NCI-H2107 treated with DMSO at 0.1 percent for 48 hours (cell line): ENCODE results near the gene TMEM121.
"Not testable (repeated sequence)": the region's sequence is repeated elsewhere in the genome, so short reads cannot be mapped to it uniquely, and the experiment has no call there.

Experiments used
- DNase-seq: peaks from one replicate; lab custom pipeline; 2025; ENCODE audit not compliant: unreplicated experiment; lab: John Stamatoyannopoulos, UW

Gene TMEM121

DNA sequence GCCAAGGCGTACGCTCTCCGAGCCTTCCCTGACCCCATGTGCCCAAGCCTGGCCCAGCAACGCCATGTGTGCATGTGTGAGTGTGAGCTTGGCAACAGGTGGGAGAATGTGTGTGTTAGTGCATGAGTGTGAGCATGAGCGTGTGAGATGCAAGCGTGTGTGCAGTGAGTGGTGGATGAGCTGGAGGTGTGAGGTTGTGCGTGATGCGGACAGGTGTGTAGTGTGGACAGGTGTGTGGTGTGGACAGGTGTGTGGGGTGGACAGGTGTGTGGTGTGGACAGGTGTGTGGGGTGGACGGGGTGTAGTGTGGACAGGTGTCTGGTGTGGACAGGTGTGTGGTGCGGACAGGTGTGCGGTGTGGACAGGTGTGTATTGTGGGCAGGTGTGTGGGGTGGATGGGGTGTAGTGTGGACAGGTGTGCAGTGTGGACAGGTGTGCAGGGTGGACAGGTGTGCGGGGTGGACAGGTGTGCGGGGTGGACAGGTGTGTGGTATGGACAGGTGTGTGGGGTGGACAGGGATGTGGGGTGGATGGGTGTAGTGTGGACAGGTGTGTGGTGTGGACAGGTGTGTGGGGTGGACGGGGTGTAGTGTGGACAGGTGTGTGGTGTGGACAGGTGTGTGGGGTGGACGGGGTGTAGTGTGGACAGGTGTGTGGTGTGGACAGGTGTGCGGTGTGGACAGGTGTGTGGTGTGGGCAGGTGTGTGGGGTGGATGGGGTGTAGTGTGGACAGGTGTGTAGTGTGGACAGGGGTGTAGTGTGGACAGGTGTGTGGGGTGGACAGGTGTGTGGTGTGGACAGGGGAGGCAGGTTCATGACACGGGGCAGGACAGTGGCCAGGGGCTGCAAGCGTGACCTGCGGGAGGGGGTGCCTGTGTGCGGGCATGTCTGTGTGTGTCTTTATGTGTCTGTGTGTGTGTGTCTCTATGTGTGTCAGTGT lies 41.1 kb downstream of the TMEM121 start:
- not testable (repeated sequence) for DNase-seq

DNA sequence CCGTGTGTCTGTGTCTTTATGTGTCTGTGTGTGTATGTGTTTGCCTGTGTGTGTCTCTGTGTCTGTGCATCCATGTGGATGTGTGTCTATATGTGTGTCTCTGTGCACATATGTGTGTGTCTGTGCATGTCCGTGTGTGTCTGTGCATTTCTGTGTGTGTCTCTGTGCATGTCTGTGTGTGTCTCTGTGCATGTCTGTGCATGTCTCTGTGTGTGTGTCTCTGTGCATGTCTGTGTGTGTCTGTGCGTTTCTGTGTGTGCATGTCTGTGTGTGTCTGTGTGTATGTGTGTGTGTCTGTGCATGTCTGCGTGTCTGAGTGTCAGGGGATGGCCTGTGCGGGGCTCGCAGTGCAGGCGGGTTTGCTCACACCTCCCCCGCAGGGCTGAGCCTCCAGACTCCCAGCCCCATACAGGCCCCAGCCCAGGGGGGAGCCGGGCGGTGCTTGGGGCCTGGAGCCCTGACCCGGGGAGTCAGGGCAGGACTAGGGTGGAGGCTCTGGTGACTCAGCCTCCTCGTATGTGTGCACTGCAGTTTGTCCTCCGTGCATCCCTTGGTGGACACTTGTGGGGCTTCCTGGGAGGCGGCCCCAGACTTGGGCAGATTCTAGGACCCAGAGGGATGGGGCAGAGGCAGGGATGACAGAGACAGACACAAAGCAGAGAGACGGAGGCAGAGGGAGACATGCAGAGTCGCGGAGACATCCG lies 41.9 kb downstream of the TMEM121 start:
- DNase-seq = not testable (repeated sequence)

DNA sequence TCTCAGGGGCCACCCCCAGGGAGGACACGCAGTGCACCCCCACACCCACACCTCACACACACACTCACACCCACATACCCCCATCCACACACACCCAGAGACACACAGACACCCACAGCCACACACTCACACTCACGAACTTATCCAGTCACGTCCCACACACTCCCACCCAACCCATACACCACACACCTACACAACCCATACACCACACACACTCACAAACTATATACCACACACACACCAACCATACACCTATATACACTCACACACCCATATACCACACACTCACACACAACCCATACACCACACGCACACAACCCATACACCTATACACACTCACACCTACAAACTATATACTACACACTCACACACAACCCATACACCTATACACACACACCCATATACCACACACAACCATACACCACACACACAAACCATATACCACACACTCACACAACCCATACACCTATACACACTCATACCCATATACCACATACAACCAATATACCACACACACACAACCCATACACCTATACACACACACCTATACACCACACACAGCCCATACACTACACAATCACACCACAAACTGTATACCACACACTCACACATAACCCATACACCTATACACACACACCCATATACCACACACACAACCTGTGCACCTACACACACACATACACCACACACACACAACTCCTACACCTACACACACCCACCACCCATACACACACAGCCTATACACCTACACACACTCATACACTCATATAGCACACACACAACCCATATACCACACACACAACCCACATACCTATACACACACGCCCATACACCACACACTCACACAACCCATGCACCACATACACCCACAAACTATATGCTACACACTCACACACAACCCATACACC lies 42.7 kb downstream of the TMEM121 start:
- no peak for DNase-seq

DNA sequence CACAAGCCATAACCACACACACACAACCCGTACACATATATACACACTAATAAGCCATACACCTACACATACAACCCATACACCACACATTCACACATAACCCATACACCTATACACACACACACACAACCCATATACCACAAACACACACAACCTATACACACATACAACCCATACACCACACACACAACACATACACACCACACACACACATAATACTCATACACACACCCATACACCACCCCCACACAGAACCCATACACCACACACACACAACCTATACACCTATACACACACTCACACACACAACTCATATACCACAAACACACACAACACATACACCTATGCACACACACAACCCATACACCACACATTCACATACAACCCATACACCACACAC lies 44.1 kb downstream of the TMEM121 start:
- no peak for DNase-seq

DNA sequence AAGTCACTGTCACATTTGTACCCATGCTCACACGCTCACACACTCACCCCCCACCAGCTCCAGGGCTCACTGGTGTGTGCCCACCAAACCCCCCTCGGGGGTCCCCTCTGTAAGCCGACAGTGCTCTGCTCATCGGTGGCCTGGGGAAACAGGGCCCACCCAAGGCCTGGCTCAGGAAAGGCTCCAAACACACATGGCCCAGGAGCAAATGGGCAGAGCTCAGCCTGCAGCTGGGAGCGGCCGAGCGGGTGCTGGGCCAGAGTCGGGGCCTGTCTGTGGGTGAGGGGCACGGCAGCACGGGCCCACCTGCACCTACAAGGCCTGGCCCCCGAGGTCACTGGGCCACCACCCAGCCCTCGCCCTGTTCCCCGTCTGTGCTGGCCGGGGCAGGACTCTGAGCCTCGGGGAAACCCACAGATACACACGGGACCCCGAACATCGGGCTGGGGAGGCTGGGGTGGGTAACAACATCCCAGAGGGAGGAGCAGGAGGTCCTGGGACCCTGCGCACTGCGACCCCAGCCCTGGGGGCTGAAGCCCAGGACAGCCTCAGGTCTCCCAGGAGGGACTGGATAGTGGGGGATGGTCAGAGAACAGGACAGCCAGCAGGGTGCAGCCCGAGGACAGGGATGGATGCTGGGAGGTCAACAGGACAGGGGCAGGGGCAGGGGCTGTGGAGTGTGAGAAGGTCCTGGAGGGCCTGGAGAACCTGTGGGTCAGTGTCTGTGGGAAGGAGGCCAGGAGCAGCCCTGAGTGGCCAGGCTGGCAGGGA lies 45.0 kb downstream of the TMEM121 start:
- DNase-seq = not testable (repeated sequence)

DNA sequence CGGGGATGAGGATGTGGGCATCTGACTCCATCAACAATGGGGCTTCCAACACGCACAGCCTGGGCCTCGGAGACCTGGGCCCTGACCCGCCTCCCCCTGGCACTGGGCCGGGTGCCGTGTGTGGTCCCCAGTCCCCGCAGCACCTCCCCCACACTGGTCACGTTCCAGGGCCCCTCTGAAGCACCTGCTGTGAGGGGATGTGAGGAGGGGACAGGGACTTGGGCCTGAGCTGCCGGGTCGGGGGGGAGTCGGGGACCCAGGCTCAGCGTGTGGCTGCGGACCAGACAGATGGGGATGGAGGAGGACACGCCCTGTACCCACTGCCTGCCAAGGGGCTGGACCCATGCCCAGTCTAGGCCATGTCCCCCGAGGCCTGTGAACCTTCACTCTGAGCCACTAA lies 45.7 kb downstream of the TMEM121 start:
- DNase-seq = not testable (repeated sequence)

DNA sequence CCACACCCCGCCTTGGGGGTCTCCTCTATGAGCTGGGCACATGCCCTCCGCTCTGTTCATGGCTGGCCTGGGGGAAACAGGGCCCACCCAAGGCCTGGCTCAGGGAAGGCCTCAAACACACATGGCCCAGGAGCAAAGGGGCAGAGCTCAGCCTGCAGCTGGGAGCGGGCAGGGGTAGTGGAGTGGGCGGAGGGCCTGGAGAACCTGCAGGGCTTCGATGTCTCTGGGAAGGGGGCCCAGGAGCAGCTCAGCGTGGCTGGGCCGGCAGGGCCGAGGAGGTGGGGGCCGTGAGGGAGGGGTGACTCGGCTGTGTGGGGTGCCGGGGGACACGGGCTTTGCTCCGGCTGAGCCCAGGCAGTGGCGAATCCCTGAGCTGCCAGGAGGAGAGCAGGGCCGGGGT lies 47.5 kb downstream of the TMEM121 start:
- not testable (repeated sequence) for DNase-seq

DNA sequence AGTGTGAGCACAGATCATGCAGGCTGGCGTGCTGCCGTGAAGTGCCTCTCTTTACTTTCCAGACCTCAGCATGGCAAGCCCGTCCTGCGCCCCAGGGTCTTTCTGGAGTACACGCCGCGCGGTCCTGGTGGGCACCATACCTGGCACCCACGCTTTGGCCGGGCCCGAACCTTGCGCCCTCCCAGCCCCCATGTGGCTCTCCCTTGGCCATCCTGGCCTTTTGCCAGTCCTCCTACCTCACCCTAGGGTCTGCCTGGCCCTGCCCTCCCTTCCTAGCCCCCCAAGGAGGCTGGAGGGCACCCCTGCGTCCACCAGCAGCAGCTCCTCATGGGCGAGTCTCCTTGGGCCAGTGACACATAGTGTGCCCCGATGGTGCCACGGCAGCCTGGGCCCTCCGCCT lies 48.0 kb downstream of the TMEM121 start:
- not testable (repeated sequence) for DNase-seq

DNA sequence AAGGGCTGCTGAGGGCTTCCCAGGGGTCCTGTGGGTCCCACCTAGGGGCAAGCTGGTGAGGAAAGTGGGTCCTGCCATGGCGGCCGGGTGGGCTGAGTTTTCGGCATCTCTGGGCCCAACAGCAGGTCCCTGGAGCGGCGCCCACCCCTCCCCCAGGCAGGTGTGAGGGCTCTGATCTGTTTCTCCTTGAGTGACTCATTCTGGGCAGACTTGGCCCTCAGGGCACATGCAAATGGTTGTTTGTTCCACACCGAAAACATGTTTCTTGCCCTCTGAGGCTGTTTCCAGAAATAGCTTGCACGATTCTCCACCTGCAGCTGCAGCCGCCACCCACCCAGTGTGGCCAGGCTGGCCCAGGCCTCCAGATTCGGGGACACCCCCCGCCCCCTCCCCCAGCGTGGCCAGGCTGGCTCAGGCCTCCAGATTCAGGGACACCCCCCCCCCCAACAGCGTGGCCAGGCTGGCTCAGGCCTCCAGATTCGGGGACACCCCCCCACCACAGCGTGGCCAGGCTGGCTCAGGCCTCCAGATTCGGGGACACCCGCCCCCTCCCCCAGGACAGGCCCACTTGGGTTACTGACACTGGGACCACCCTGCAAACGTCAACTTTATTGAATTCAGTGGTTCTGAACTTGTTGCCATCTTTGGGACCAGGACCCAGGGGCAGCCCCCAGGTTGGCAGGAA lies 48.8 kb downstream of the TMEM121 start:
- DNase-seq = not testable (repeated sequence)

DNA sequence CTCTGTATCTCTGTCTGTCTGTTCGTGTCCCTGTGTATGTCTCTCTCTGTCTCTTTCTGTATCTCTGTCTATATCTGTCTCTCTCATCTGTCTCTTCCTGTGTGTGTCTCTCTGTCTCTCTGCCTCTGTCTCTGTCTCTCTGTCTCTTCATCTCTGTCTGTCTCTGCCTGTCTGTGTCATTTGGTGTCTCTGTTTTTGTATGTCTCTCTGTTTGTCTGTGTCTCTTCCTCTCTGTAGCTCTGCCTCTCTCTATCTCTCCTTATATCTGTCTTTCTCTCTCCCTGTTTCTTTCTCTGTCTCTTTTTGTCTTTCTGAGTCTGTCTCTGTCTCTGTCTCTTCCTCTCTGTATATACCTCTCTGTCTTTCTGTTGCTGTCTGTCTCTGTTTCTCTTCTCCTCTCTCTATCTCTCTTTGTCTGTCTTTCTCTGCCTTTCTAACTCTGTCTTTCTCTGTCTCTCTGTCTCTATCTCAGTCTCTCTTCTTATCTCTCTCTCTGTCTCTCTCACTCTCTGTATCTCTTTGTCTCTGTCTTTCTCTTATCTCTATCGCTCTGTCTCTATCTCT lies 50.2 kb downstream of the TMEM121 start:
- no peak for DNase-seq

DNA sequence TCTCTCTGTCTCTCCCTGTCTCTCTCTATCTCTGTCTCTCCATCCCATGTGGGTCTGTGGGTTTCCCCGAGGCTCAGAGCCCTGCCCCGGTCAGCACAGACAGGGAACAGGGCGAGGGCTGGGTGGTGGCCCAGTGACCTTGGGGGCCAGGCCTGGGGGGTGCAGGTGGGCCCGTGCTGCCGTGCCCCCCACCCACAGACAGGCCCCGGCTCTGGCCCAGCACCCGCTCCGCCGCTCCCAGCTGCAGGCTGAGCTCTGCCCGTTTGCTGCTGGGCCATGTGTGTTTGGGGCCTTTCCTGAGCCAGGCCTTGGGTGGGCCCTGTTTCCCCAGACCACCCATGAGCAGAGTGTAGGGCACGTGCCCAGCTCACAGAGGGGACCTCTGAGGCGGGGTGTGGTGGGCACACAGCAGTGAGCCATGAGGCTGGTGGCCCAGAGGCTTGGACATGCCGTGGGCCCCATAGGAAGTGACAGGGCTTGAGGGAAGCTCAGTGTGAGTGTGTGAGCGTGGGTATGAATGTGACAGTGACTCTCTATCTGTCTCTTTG lies 51.0 kb downstream of the TMEM121 start:
- no peak for DNase-seq

DNA sequence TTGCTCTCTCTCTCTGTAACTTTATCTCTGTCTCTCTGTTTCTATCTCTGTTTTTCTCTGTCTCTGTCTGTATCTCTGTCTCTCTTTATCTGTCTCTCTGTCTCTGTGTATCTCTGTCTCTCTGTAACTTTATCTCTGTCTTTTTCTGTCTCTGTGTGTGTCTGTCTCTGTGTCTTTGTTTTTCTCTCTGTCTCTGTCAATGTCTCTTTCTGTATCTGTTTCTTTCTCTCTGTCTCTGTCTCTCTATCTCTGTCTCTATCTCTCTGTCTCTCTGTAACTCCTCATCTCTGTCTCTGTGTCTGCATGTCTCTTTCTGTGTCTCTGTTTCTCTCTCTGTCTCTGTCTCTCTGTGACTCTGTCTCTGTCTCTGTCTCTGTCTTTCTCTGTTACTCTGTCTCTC lies 51.7 kb downstream of the TMEM121 start:
- DNase-seq = no peak

DNA sequence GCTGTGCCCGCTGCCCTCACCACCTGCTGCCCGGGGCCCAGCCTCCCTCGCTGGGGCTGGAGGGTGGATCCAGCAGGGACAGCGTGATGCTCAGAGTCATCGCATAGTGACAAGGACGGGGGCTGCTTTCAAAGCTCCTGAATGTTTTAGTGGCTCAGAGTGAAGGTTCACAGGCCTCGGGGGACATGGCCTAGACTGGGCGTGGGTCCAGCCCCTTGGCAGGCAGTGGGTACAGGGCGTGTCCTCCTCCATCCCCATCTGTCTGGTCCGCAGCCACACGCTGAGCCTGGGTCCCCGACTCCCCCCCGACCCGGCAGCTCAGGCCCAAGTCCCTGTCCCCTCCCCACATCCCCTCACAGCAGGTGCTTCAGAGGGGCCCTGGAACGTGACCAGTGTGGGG lies 52.8 kb downstream of the TMEM121 start:
- DNase-seq = not testable (repeated sequence)
